ENCODE data around the gene MEGF11. TPM values are rescaled to one million over a fixed set of nuclear protein-coding genes. Genes with fewer than 3 reads are reported as not detected.
A peak's percentile ranks its signal among the peaks of the same experiment; 100 is the strongest.

Gene MEGF11
- total RNA-seq, 1 experiment from 2014 or later, result 2.3 TPM

- Histone ChIP-seq H4K20me1 (ENCODE audit: insufficient read depth) (no peaks in the 10 kb centered on the region), H3K36me3 (ENCODE audit: control insufficient read depth in 1 of 2, insufficient read depth in 2 of 2, low read length in 2 of 2) (peaks cover 21 to 22% of the 10 kb centered on the region in 2 experiments), H3K9ac (ENCODE audit: low read length) (no peak overlapping the region), H3K27ac (ENCODE audit: low read depth, low read length) (no peak overlapping the region), H3K4me1 (ENCODE audit: control insufficient read depth in 1 of 2, insufficient read depth in 2 of 2, low read length in 2 of 2) (peaks cover 21 to 46% of the 10 kb centered on the region in 2 experiments), H3K9me2 (ENCODE audit: insufficient read depth) (no peaks in the 10 kb centered on the region), H2AFZ (ENCODE audit: low read depth, low read length, poor library complexity, severe bottlenecking) (no peak overlapping the region), H3K4me3 (replicated peaks in 1 of 2; ENCODE audit: low read depth in 1 of 2, low read length in 2 of 2) (peak overlapping the region in 1 of 2 experiments; percentile 3; a peak in 1 of 4 replicates), H3K27me3 (ENCODE audit: insufficient read depth, low read length) (no peaks in the 10 kb centered on the region), H3K79me2 (ENCODE audit: insufficient read depth, low read length) (no peaks in the 10 kb centered on the region), H3K9me3 (ENCODE audit: control insufficient read depth in 1 of 2, insufficient read depth in 1 of 2, low read depth in 1 of 2, low read length in 2 of 2) (no peaks in the 10 kb centered on the region), H3K4me2 (ENCODE audit: low read length) (peak overlapping the region; percentile 56)
- TF ChIP-seq EZH2phosphoT487 (IDR thresholded peaks at IDR 0.05; ENCODE audit: borderline replicate concordance) (no peak), CEBPB (IDR thresholded peaks at IDR 0.05; ENCODE audit: low read depth) (no peak), ZFX (IDR thresholded peaks at IDR 0.05) (no peak), TCF7L2 (IDR thresholded peaks at IDR 0.05; ENCODE audit: borderline replicate concordance, extremely low read depth, insufficient read depth, insufficient read length) (no peak), EGR1 (IDR thresholded peaks at IDR 0.05; ENCODE audit: low read depth) (no peak), SP1 (IDR thresholded peaks at IDR 0.05; ENCODE audit: low read depth) (no peak), POLR2AphosphoS5 (IDR thresholded peaks at IDR 0.05; ENCODE audit: low read depth, low read length) (no peak)
- TF ChIP-seq, protein P1, sequence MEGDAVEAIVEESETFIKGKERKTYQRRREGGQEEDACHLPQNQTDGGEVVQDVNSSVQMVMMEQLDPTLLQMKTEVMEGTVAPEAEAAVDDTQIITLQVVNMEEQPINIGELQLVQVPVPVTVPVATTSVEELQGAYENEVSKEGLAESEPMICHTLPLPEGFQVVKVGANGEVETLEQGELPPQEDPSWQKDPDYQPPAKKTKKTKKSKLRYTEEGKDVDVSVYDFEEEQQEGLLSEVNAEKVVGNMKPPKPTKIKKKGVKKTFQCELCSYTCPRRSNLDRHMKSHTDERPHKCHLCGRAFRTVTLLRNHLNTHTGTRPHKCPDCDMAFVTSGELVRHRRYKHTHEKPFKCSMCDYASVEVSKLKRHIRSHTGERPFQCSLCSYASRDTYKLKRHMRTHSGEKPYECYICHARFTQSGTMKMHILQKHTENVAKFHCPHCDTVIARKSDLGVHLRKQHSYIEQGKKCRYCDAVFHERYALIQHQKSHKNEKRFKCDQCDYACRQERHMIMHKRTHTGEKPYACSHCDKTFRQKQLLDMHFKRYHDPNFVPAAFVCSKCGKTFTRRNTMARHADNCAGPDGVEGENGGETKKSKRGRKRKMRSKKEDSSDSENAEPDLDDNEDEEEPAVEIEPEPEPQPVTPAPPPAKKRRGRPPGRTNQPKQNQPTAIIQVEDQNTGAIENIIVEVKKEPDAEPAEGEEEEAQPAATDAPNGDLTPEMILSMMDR (IDR thresholded peaks at IDR 0.05 in 2 of 3, conservative IDR thresholded peaks at IDR 0.05 in 1 of 3; ENCODE audit: borderline replicate concordance in 1 of 3, insufficient read depth in 1 of 3, low read depth in 2 of 3, low read length in 2 of 3), result no peak
- TF ChIP-seq, protein P2, sequence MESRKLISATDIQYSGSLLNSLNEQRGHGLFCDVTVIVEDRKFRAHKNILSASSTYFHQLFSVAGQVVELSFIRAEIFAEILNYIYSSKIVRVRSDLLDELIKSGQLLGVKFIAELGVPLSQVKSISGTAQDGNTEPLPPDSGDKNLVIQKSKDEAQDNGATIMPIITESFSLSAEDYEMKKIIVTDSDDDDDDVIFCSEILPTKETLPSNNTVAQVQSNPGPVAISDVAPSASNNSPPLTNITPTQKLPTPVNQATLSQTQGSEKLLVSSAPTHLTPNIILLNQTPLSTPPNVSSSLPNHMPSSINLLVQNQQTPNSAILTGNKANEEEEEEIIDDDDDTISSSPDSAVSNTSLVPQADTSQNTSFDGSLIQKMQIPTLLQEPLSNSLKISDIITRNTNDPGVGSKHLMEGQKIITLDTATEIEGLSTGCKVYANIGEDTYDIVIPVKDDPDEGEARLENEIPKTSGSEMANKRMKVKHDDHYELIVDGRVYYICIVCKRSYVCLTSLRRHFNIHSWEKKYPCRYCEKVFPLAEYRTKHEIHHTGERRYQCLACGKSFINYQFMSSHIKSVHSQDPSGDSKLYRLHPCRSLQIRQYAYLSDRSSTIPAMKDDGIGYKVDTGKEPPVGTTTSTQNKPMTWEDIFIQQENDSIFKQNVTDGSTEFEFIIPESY (IDR thresholded peaks at IDR 0.05; ENCODE audit: extremely low read depth, insufficient replicate concordance, low read length), result no peak
- intact Hi-C loops (cut with micrococcal nuclease), result loop anchor here (5.0 kb wide), 1 partner anchor 291 kb away; the partner anchor contains the start of gene INTS14
- ATAC-seq, result no peak
- ChIA-PET CTCF (no interaction called here), RAD21 (ENCODE audit: low non-redundant PET in 1 of 2, low total read pairs in 2 of 2, uncharacterized antibody in 2 of 2, unreplicated experiment in 2 of 2) (no interaction called here), POLR2A (no interaction called here)
- BruUV-seq (replicated peaks), result no TSS peak
- DNase-seq (ENCODE audit: low read depth, low spot score), result no peak
Observed at GRCh38 chr15:65903296-65904073, 350.1 kb downstream of the MEGF11 start.
